Mesodermal cell (in vitro differentiated cells): ENCODE results near the gene C19orf53. TPM values are rescaled to one million over a fixed set of nuclear protein-coding genes. Genes with fewer than 3 reads are reported as not detected.
A peak's percentile ranks its signal among the peaks of the same experiment; 100 is the strongest.

Source experiments
- H3K27ac ChIP-seq: 2 replicates; pipeline ENCODE4 v1.7.0; 2013; ENCODE audit warnings: mild to moderate bottlenecking, low read depth, low read length, moderate library complexity; ENCODE audit not compliant: severe bottlenecking
- H3K36me3 ChIP-seq: 2 replicates; pipeline ENCODE4 v1.7.1; 2013; ENCODE audit warnings: mild to moderate bottlenecking, low read length, moderate library complexity; ENCODE audit not compliant: control insufficient read depth, insufficient read depth
- H3K4me1 ChIP-seq: one replicate; pipeline ENCODE4 v1.7.1; 2013; ENCODE audit warnings: mild to moderate bottlenecking, low read length; ENCODE audit not compliant: insufficient read depth, control insufficient read depth, poor library complexity, severe bottlenecking
- H3K4me3 ChIP-seq: 2 replicates; pipeline ENCODE4 v1.7.0; 2013; ENCODE audit warnings: low read length, control low read depth, mild to moderate bottlenecking; ENCODE audit not compliant: insufficient read depth, poor library complexity, severe bottlenecking; ENCODE audit errors: extremely low read depth
- H3K9me3 ChIP-seq: 2 replicates; pipeline ENCODE4 v1.7.1; 2013; ENCODE audit warnings: mild to moderate bottlenecking, low read length, moderate library complexity; ENCODE audit not compliant: control insufficient read depth
- WGBS, 2 experiments: methylation state at CpG; one replicate each; pipeline ENCODE4 v1.1.5; 2013; ENCODE audit warnings: missing lambda C conversion rate in 2 of 2; ENCODE audit not compliant: insufficient coverage in 2 of 2; 5-methylcytosine and 5-hydroxymethylcytosine counted together
- polyA plus RNA-seq, 2 experiments: library from polyadenylated mRNA; stranded (reverse); fragments of 50-300 nt; gene quantifications; one replicate each; pipeline ENCODE4 v1.2.3, GENCODE V29; 2013

Gene C19orf53
- polyA plus RNA-seq (2013, experiment 1 of 2) = 170 TPM
- 158 TPM for polyA plus RNA-seq (2013, experiment 2 of 2)

GRCh38 chr19:13774217-13775191 lies at the start of gene C19orf53:
TSS of gene C19orf53 (plus strand) at chr19:13774456. CDS start at chr19:13774478, 22 bp downstream.
- peaks cover 5% of the 10 kb centered on the region for H3K4me1 ChIP-seq
- peak within 1 kb of the TSS; percentile 91 for H3K27ac ChIP-seq
- H3K36me3 ChIP-seq = peaks cover 55% of the 10 kb centered on the region
- WGBS, 2 experiments = 1% methylated on average over 54 to 59 of the region's 61 CpGs
- H3K4me3 ChIP-seq = peak within 1 kb of the TSS; percentile 96
- H3K9me3 ChIP-seq = no peaks in the 10 kb centered on the region

GRCh38 chr19:13726323-13726722 lies 47.9 kb upstream of the C19orf53 start:
- 80 to 81% methylated on average over 2 to 3 of the region's 5 CpGs for WGBS, 2 experiments
- Histone ChIP-seq H3K4me1 (peaks cover 10% of the 10 kb centered on the region), H3K4me3 (no peak overlapping the region), H3K27ac (no peak overlapping the region), H3K36me3 (no peaks in the 10 kb centered on the region), H3K9me3 (no peaks in the 10 kb centered on the region)

- 83 to 95% methylated on average over 4 of the region's 8 CpGs for WGBS, 2 experiments
- no peak overlapping the region for H3K27ac ChIP-seq
- H3K4me1 ChIP-seq = peaks cover 14% of the 10 kb centered on the region
- no peaks in the 10 kb centered on the region for H3K9me3 ChIP-seq
- H3K36me3 ChIP-seq = no peaks in the 10 kb centered on the region
- H3K4me3 ChIP-seq = no peak overlapping the region
Observed at GRCh38 chr19:13727798-13728197, 46.5 kb upstream of the C19orf53 start.

GRCh38 chr19:13729859-13730258 lies 44.4 kb upstream of the C19orf53 start:
- WGBS, 2 experiments = 80% methylated on average over 2 of the region's 2 CpGs; no CpG with 5 or more reads in 1 of the 2 experiments
- no peak overlapping the region for H3K4me3 ChIP-seq
- no peak overlapping the region for H3K27ac ChIP-seq
- peaks cover 15% of the 10 kb centered on the region for H3K36me3 ChIP-seq
- H3K9me3 ChIP-seq = no peaks in the 10 kb centered on the region
- peaks cover 14% of the 10 kb centered on the region for H3K4me1 ChIP-seq

GRCh38 chr19:13731147-13731964 lies 42.9 kb upstream of the C19orf53 start:
- Histone ChIP-seq H3K9me3 (no peaks in the 10 kb centered on the region), H3K4me1 (peaks cover 14% of the 10 kb centered on the region), H3K36me3 (peaks cover 20% of the 10 kb centered on the region), H3K27ac (peak overlapping the region; percentile 100), H3K4me3 (peak overlapping the region; percentile 57)
- 4 to 5% methylated on average over 36 of the region's 39 CpGs for WGBS, 2 experiments

GRCh38 chr19:13732337-13732736 lies 41.9 kb upstream of the C19orf53 start:
- Histone ChIP-seq H3K4me1 (peaks cover 14% of the 10 kb centered on the region), H3K4me3 (peak overlapping the region; percentile 57), H3K9me3 (no peaks in the 10 kb centered on the region), H3K27ac (no peak overlapping the region), H3K36me3 (peaks cover 24% of the 10 kb centered on the region)
- 89 to 92% methylated on average over 7 of the region's 8 CpGs for WGBS, 2 experiments

GRCh38 chr19:13734751-13735150 lies 39.5 kb upstream of the C19orf53 start:
- H3K9me3 ChIP-seq = no peaks in the 10 kb centered on the region
- H3K4me3 ChIP-seq = no peak overlapping the region
- no peak overlapping the region for H3K27ac ChIP-seq
- WGBS, 2 experiments = 78 to 89% methylated on average over 2 of the region's 2 CpGs
- peaks cover 10% of the 10 kb centered on the region for H3K4me1 ChIP-seq
- peaks cover 34% of the 10 kb centered on the region for H3K36me3 ChIP-seq

GRCh38 chr19:13738073-13738472 lies 36.2 kb upstream of the C19orf53 start:
- 20% methylated on average over 1 of the region's 1 CpG; no CpG with 5 or more reads in 1 of the 2 experiments for WGBS, 2 experiments
- peaks cover 47% of the 10 kb centered on the region for H3K36me3 ChIP-seq
- no peaks in the 10 kb centered on the region for H3K4me1 ChIP-seq
- no peak overlapping the region for H3K27ac ChIP-seq
- no peak overlapping the region for H3K4me3 ChIP-seq
- no peaks in the 10 kb centered on the region for H3K9me3 ChIP-seq

GRCh38 chr19:13741893-13742292 lies 32.4 kb upstream of the C19orf53 start:
- Histone ChIP-seq H3K36me3 (peaks cover 24% of the 10 kb centered on the region), H3K9me3 (peaks cover 5% of the 10 kb centered on the region), H3K27ac (no peak overlapping the region), H3K4me1 (no peaks in the 10 kb centered on the region), H3K4me3 (no peak overlapping the region)
- 87 to 100% methylated on average over 2 of the region's 2 CpGs for WGBS, 2 experiments

- Histone ChIP-seq H3K4me3 (no peak overlapping the region), H3K9me3 (peaks cover 11% of the 10 kb centered on the region), H3K36me3 (peaks cover 24% of the 10 kb centered on the region), H3K27ac (no peak overlapping the region), H3K4me1 (no peaks in the 10 kb centered on the region)
- 80% methylated on average over 1 of the region's 1 CpG; no CpG with 5 or more reads in 1 of the 2 experiments for WGBS, 2 experiments
Observed at GRCh38 chr19:13742756-13743155, 31.5 kb upstream of the C19orf53 start.
